Activated naive CD4-positive, alpha-beta T cell treated with anti-CD3 and anti-CD28 coated beads, Interleukin-2, amount 50 U/mL, for 24 hours (primary cell): ENCODE measurements around the gene NMT2.

ENCODE experiments used
- H3K27ac Mint-ChIP-seq: one replicate; pipeline ENCODE4 v1.8.0; 2021; ENCODE audit warnings: mild to moderate bottlenecking, mixed read lengths
- H3K27me3 Mint-ChIP-seq: one replicate; pipeline ENCODE4 v1.8.0; 2021; ENCODE audit warnings: mixed read lengths
- H3K36me3 Mint-ChIP-seq: one replicate; pipeline ENCODE4 v1.8.0; 2021; ENCODE audit warnings: mixed read lengths
- H3K4me1 Mint-ChIP-seq: one replicate; pipeline ENCODE4 v1.8.0; 2021; ENCODE audit warnings: mixed read lengths
- H3K4me3 Mint-ChIP-seq: one replicate; pipeline ENCODE4 v1.8.0; 2021; ENCODE audit warnings: mild to moderate bottlenecking, mixed read lengths
- H3K9me3 Mint-ChIP-seq: one replicate; pipeline ENCODE4 v1.8.0; 2021; ENCODE audit warnings: mixed read lengths

NMT2 gene

DNA sequence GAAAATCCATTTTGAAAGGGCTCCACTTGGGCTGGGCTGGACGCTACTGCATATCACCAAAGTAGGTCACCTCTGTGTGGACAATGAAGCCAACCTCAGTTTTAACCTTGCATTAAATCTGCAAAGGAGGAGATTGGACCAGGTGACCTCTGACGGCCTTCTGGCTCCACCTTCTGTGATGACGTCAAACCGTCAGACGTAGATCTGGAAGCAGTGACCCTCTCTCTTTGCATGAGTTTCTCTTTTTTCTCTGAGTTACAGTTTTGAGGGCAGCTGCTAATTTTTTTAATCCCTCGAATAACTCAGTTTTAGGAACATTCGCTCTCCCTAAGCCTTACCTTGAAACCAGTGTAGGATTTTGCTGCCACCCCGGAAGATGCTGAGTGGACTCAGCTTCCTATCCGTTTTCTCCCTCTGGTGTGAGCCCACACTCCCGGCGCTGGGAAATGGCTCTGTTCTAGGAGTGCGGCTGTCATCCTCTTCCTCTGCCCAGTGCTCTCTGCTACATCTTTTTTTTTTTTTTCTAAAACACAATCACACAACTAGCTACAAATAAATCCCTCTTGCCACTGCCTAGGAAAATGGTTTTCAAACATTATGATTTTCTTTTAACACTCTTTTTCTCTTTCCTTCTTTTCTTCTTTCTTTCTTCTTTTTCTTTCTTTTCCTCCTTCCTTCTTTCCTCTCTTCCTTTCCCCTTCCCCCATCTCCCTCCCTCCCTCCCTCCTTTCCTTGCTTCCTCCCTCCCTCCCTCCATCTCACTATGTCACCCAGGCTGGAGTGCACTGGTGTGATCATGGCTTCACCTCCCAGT is 27.7 kb upstream of the NMT2 start:
- Mint-ChIP-seq H3K4me3 (peak overlapping the region; percentile 48), H3K27ac (peak overlapping the region; percentile 46), H3K36me3 (no peaks in the 10 kb centered on the region), H3K9me3 (no peaks in the 10 kb centered on the region), H3K27me3 (no peaks in the 10 kb centered on the region), H3K4me1 (peaks cover 57% of the 10 kb centered on the region)

DNA sequence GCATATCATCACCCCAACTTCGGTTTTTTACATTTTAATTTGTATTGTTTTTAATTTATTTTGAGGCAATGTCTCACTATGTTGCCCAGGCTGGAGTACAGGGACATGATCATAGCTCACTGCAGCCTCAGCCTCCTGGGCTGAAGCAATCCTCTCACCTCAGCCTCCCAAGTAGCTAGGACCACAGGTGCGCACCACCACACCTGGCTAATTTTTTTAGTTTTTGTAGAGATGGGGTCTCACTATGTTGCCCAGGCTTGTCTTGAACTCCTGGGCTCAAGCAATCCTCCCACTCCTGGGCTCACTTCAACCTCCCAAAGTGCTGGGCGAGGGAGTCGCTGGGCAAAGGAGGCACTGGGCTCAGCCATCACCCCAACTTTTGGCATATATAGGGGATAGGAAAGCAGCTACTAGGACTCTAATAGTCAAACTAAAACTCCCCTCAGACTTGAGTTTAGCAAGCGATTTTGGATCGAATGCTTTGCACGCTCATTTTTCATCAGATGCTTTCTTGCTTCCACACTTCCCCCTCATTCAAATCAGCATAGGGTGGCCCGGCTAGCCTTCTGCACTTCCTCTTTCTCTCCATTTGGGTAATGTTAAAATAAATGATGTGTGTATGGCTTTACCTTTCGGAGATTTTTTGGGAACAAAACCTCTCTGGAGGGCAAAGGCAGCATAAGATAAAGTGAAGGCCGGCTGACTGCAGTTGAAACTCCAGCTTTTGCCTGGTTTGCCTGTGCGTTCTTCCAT is 20.8 kb upstream of the NMT2 start:
- no peaks in the 10 kb centered on the region for H3K9me3 Mint-ChIP-seq
- no peaks in the 10 kb centered on the region for H3K27me3 Mint-ChIP-seq
- H3K36me3 Mint-ChIP-seq, result peaks cover 1% of the 10 kb centered on the region
- peak overlapping the region; percentile 30 for H3K4me3 Mint-ChIP-seq
- H3K4me1 Mint-ChIP-seq, result peaks cover 69% of the 10 kb centered on the region
- H3K27ac Mint-ChIP-seq, result peak overlapping the region; percentile 95

DNA sequence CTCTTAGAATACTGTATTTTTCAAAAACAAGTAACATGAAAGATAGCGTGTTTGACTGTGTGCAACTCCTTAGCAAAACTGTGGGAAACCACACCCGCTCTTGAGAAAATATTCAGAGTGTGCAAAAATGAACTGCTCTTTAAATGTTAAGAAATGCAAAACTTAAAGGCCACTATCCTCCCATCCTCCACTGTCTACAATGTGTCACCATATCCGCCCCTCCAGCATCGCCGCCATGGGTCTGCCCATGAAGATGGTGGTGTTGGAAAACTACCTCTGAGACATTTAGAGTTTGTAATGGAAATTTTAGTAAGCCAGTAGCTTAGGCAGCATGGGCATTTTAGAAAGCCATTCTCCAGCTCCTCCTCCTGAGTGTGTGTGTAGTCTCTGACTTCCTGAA is 20.1 kb upstream of the NMT2 start:
- Mint-ChIP-seq H3K9me3 (no peaks in the 10 kb centered on the region), H3K4me3 (peak overlapping the region; percentile 60), H3K27me3 (no peaks in the 10 kb centered on the region), H3K27ac (peak overlapping the region; percentile 95), H3K4me1 (peaks cover 75% of the 10 kb centered on the region), H3K36me3 (peaks cover 1% of the 10 kb centered on the region)

- Mint-ChIP-seq H3K4me3 (no peak overlapping the region), H3K36me3 (peaks cover 1% of the 10 kb centered on the region), H3K27ac (no peak overlapping the region), H3K27me3 (no peaks in the 10 kb centered on the region), H3K9me3 (no peaks in the 10 kb centered on the region), H3K4me1 (peaks cover 60% of the 10 kb centered on the region)
These were observed 15.4 kb upstream of the NMT2 start for GRCh38 chr10:15183689-15184481.

DNA sequence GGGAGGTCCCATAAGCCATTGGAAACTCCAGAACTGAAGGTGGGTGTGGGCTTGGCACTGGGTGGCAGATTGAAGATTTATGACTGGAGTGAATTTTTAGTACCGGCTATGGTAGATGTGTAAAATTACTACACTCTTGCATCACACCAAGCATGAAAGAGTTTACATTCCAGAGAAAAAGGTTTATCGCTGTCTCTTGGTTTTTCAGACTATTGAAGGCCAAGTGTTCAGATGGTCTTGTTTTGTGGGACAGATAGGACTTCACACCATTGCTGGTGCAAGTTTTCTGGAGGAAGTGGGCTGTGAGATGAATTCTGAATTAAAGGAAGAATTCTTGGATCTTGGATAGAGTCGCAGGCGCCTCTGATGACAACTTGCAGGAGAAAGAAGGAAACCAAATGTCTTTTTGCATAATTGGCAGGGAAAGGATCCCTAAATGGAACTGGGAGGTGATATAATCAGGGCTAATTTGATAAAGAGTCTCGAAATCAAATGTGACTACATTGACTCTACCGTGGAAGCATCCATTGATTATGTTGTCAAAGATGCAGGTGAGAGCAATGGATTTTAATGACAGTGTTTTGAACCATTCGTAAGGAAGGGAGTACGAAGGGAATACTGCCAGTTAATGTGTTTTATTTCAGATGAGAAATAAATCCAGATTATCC is 14.2 kb upstream of the NMT2 start:
- Mint-ChIP-seq H3K27me3 (no peaks in the 10 kb centered on the region), H3K9me3 (no peaks in the 10 kb centered on the region), H3K36me3 (peaks cover 1% of the 10 kb centered on the region), H3K4me3 (no peak overlapping the region), H3K27ac (peak overlapping the region; percentile 61), H3K4me1 (peaks cover 50% of the 10 kb centered on the region)

- H3K27ac Mint-ChIP-seq, result peak overlapping the region; percentile 10
These were observed 13.2 kb upstream of the NMT2 start for GRCh38 chr10:15181576-15182156.

GRCh38 chr10:15180736-15181135 is 12.2 kb upstream of the NMT2 start:
- Mint-ChIP-seq H3K4me1 (peaks cover 38% of the 10 kb centered on the region), H3K36me3 (peaks cover 1% of the 10 kb centered on the region), H3K27me3 (no peaks in the 10 kb centered on the region), H3K4me3 (no peak overlapping the region), H3K27ac (no peak overlapping the region), H3K9me3 (no peaks in the 10 kb centered on the region)

More at GRCh38 chr10:15181576-15182156, 13.2 kb upstream of the NMT2 start:
- no peaks in the 10 kb centered on the region for H3K9me3 Mint-ChIP-seq
- H3K27me3 Mint-ChIP-seq, result no peaks in the 10 kb centered on the region
- H3K36me3 Mint-ChIP-seq, result peaks cover 1% of the 10 kb centered on the region
- H3K4me1 Mint-ChIP-seq, result peaks cover 46% of the 10 kb centered on the region
- H3K4me3 Mint-ChIP-seq, result no peak overlapping the region

DNA sequence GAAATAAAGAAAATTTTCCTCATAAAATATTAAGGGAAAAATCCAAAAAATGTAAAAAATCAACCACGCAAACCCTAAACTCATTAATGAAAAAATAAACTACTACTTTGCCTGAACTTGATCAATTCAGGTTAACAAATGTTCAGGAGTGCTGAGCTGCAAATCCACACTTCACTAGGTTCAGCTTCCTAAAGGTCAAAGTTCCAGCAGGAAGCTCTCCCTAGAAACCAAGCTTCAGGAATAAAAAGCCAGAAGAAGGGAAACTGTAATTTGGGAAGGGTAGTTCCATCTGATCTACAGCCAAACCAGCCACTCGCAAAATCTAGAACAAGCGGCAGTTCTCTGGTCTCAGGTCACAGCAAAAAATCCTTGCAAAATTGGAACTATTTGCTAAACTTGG is 7.8 kb upstream of the NMT2 start:
- H3K9me3 Mint-ChIP-seq, result no peaks in the 10 kb centered on the region
- peaks cover 35% of the 10 kb centered on the region for H3K4me1 Mint-ChIP-seq
- no peak overlapping the region for H3K27ac Mint-ChIP-seq
- H3K36me3 Mint-ChIP-seq, result no peaks in the 10 kb centered on the region
- no peak overlapping the region for H3K4me3 Mint-ChIP-seq
- no peaks in the 10 kb centered on the region for H3K27me3 Mint-ChIP-seq

GRCh38 chr10:15175587-15175986 is 7.1 kb upstream of the NMT2 start:
- Mint-ChIP-seq H3K36me3 (no peaks in the 10 kb centered on the region), H3K27ac (no peak overlapping the region), H3K4me1 (peaks cover 38% of the 10 kb centered on the region), H3K4me3 (no peak overlapping the region), H3K9me3 (no peaks in the 10 kb centered on the region), H3K27me3 (no peaks in the 10 kb centered on the region)

DNA sequence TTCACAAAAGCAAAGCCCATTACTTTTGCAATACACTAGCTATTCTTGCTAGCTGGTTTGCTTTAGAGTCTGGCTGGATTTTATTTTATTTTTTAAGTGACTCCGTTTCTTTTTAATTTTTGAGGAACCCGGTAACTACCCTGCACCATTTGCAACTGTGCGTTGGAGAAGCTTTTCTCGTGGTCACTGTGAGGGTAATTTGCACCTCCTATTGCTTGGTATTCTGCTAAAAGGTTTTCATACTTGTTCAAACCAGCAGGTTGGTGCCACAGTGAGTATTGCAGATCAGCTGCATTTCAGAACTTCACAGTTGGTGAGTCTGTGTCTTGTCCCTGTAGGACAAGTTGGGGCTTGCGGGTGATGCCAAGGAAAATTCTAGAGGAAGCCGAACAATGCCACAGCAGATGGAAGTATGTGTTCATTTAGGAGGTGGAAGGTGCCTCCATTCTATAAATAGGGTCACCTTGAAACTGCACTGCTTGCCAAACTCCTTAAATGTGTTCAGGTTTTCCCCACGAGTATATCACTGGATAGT is 3.9 kb upstream of the NMT2 start:
- Mint-ChIP-seq H3K27me3 (no peaks in the 10 kb centered on the region), H3K9me3 (no peaks in the 10 kb centered on the region), H3K4me3 (no peak overlapping the region), H3K4me1 (peaks cover 55% of the 10 kb centered on the region), H3K36me3 (no peaks in the 10 kb centered on the region), H3K27ac (peak overlapping the region; percentile 51)

DNA sequence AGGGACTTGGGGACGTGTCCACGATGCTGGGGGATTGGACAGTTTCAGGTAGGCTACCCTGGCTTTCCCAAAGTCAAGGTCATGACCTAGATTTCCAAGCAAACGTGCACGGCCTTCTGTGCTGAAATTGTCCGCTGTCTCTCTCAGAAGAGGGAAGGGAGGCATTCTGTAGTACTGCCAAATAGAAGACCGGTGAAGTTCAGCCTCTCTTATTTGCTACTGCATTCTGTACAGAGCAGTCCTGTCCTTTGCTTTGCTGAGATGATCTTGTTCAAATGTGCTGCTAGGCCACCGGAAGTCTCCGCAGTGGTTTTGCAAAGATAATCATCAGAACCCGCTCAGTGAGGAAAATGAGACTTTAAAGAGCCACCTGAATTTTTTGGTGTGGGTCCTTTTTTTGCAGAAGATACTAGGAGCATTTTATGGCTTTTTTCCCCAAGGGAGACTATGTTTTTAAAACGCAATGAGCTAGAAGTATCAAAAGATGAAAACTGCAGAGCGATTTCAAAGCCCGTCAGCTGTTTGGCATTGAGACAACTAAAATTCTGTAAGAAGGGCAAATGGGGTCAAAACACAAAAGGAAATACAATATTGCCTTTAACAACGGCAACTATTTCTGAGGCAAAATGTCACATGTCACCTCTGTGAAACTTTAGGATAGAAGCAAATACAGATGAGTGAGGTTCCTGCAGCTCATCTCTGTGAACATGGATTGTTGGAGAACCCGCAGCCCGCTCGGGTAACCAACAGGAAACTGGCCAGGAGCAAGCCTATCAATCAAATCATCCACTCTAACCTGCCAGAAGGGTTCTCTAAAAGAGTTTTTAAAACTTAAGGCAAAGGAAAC is 1.3 kb upstream of the NMT2 start:
- Mint-ChIP-seq H3K4me3 (peak overlapping the region; percentile 83), H3K27ac (peak overlapping the region; percentile 84), H3K4me1 (peaks cover 71% of the 10 kb centered on the region)

GRCh38 chr10:15168786-15169554 is 477 bp upstream of the NMT2 start:
- peak overlapping the region; percentile 83 for H3K4me3 Mint-ChIP-seq
- H3K36me3 Mint-ChIP-seq, result no peaks in the 10 kb centered on the region
- peaks cover 72% of the 10 kb centered on the region for H3K4me1 Mint-ChIP-seq

More for the DNA sequence above, 1.3 kb upstream of the NMT2 start:
- Mint-ChIP-seq H3K9me3 (no peaks in the 10 kb centered on the region), H3K36me3 (no peaks in the 10 kb centered on the region), H3K27me3 (no peaks in the 10 kb centered on the region)

More at GRCh38 chr10:15168786-15169554, 477 bp upstream of the NMT2 start:
- H3K27ac Mint-ChIP-seq, result peak overlapping the region; percentile 84
- no peaks in the 10 kb centered on the region for H3K27me3 Mint-ChIP-seq
- no peaks in the 10 kb centered on the region for H3K9me3 Mint-ChIP-seq
